ENCODE data around the gene PRF1. TPM values are rescaled to one million over a fixed set of nuclear protein-coding genes. Genes with fewer than 3 reads are reported as not detected.

Gene PRF1
- total and polyA plus RNA-seq, 2 donors (not counting 1 experiment from before 2014, with no cell fraction given) = 1.0 to 1.9 TPM

DNA sequence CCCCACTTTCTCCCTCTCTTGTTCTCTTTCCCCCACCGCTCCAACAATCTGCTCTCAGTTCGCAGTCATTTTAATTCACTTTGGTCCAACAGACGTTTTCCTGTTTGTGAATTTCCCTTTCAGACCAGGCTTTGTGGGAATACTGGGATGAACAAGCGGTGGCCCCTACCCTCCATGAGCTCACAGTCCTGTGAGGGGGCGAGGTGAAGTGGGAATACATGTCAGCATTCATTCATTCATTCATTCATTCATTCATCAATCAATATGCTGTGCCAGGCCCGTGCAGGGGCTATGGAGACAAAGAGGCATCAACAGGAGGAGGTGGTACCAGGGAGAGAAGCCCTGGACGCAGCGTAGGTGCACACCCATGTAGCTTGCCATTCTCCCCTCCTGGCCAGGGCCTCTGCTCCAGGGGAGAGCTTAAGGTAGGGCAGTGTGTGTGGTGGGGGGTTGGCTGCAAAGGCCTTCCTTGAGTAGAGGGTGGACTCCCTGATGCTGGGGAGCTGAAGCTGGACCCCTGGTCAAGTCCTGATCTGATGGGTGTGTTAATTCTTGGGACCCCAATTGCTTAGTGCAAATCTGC is 16.1 kb downstream of the PRF1 start:
- H3K4me1 Mint-ChIP-seq = no peaks in the 10 kb centered on the region
- intact Hi-C loops (cut with micrococcal nuclease) = no loop called here
- H3K4me3 Mint-ChIP-seq = no peak overlapping the region
- no peak for DNase-seq
- Histone ChIP-seq H4K20me1 (ENCODE audit: control insufficient read depth, insufficient read depth, low read length, poor library complexity, severe bottlenecking) (no peaks in the 10 kb centered on the region), H3K4me3 (ENCODE audit: control extremely low read depth in 1 of 5, extremely low read depth in 1 of 5, insufficient read depth in 1 of 5, low read depth in 2 of 5, low read length in 4 of 5) (no peak overlapping the region), H3K4me2 (replicated peaks; ENCODE audit: low read depth, low read length, poor library complexity, severe bottlenecking) (no peak overlapping the region), H3K9ac (ENCODE audit: low read length) (no peak overlapping the region), H3K27me3 (replicated peaks in 1 of 4; ENCODE audit: control extremely low read depth in 1 of 4, control insufficient read depth in 3 of 4, insufficient read depth in 4 of 4, low read length in 3 of 4) (no peaks in the 10 kb centered on the region), H3K79me2 (ENCODE audit: control insufficient read depth, insufficient read depth, low read length) (no peaks in the 10 kb centered on the region), H3K27ac (ENCODE audit: low read length in 2 of 2) (no peak overlapping the region), H3K4me1 (ENCODE audit: control insufficient read depth in 2 of 2, insufficient read depth in 2 of 2, low read length in 2 of 2) (no peaks in the 10 kb centered on the region), H2AFZ (ENCODE audit: insufficient read depth, low read depth, low read length, poor library complexity, severe bottlenecking) (no peak overlapping the region), H3K36me3 (replicated peaks in 1 of 2; ENCODE audit: control extremely low read depth in 1 of 2, control insufficient read depth in 1 of 2, extremely low read depth in 1 of 2, insufficient read depth in 2 of 2, low read length in 1 of 2) (no peaks in the 10 kb centered on the region), H3K9me3 (ENCODE audit: control extremely low read depth in 1 of 3, control insufficient read depth in 2 of 3, insufficient read depth in 1 of 3, low read length in 2 of 3) (no peaks in the 10 kb centered on the region)
- H3K27me3 Mint-ChIP-seq = peaks cover 31% of the 10 kb centered on the region
- no peak overlapping the region for H3K27ac Mint-ChIP-seq
- no peaks in the 10 kb centered on the region for H3K9me3 Mint-ChIP-seq (ENCODE audit: insufficient read depth)
- ChIA-PET CTCF (no interaction called here), POLR2A (no interaction called here)
- WGBS (ENCODE audit: insufficient coverage) = no CpG with 5 or more reads among the region's 8 CpGs
- ATAC-seq (ENCODE audit: low read depth) = no peak
- TF ChIP-seq EZH2 (IDR thresholded peaks at IDR 0.05; ENCODE audit: borderline replicate concordance, insufficient read depth, low read depth, low read length, poor library complexity, severe bottlenecking) = no peak
- TF ChIP-seq, protein P1, sequence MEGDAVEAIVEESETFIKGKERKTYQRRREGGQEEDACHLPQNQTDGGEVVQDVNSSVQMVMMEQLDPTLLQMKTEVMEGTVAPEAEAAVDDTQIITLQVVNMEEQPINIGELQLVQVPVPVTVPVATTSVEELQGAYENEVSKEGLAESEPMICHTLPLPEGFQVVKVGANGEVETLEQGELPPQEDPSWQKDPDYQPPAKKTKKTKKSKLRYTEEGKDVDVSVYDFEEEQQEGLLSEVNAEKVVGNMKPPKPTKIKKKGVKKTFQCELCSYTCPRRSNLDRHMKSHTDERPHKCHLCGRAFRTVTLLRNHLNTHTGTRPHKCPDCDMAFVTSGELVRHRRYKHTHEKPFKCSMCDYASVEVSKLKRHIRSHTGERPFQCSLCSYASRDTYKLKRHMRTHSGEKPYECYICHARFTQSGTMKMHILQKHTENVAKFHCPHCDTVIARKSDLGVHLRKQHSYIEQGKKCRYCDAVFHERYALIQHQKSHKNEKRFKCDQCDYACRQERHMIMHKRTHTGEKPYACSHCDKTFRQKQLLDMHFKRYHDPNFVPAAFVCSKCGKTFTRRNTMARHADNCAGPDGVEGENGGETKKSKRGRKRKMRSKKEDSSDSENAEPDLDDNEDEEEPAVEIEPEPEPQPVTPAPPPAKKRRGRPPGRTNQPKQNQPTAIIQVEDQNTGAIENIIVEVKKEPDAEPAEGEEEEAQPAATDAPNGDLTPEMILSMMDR (IDR thresholded peaks at IDR 0.05) = no peak

DNA sequence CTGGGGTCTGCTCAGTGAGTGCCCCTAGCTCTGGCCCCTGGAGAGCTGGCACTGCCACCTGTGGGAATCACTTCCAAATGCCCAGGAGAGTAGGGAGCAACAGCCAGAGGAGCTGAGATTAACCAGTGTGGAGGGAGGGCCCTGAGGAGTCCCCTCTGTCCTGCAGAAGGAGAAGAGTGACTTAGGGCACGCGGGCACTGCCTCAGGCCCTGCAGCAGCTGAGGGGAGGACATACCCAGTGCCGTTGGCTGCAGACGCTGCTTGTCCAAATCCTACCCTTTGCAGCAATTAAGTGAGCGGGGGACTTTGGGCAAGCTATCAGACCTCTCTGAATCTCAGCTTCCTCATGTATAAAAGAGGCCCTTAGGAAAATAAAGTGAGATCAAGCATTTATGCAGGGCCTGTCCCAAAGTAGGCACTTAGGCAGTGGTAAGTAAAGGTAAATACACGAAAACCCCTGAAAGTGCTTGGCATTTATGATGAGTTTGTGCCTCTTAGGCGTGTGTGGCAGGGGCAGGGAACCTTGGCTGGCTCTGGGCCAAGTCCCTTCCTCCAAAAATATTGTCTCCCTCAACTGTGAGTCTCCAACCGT is 16.9 kb downstream of the PRF1 start:
- H3K4me2 ChIP-seq (replicated peaks; ENCODE audit: low read depth, low read length, poor library complexity, severe bottlenecking) = no peak overlapping the region
- CTCF ChIA-PET = no interaction called here
- POLR2A ChIA-PET = no interaction called here

More for the DNA sequence above, 16.9 kb downstream of the PRF1 start:
- H3K27ac ChIP-seq (ENCODE audit: low read length in 2 of 2) = no peak overlapping the region
- H3K36me3 ChIP-seq (replicated peaks in 1 of 2; ENCODE audit: control extremely low read depth in 1 of 2, control insufficient read depth in 1 of 2, extremely low read depth in 1 of 2, insufficient read depth in 2 of 2, low read length in 1 of 2) = no peaks in the 10 kb centered on the region
- no peak overlapping the region for H3K4me3 ChIP-seq (ENCODE audit: control extremely low read depth in 1 of 5, extremely low read depth in 1 of 5, insufficient read depth in 1 of 5, low read depth in 2 of 5, low read length in 4 of 5)
- intact Hi-C loops (cut with micrococcal nuclease) = no loop called here
- H3K79me2 ChIP-seq (ENCODE audit: control insufficient read depth, insufficient read depth, low read length) = no peaks in the 10 kb centered on the region
- H3K27me3 ChIP-seq (replicated peaks in 1 of 4; ENCODE audit: control extremely low read depth in 1 of 4, control insufficient read depth in 3 of 4, insufficient read depth in 4 of 4, low read length in 3 of 4) = no peaks in the 10 kb centered on the region
- no peaks in the 10 kb centered on the region for H3K9me3 Mint-ChIP-seq (ENCODE audit: insufficient read depth)
- no peak overlapping the region for H3K4me3 Mint-ChIP-seq
- H3K27me3 Mint-ChIP-seq = peaks cover 25% of the 10 kb centered on the region
- ATAC-seq (ENCODE audit: low read depth) (no peak), DNase-seq (no peak)
- 90% methylated on average over 3 of the region's 8 CpGs for WGBS (ENCODE audit: insufficient coverage)
- no peaks in the 10 kb centered on the region for H3K4me1 Mint-ChIP-seq
- H3K9me3 ChIP-seq (ENCODE audit: control extremely low read depth in 1 of 3, control insufficient read depth in 2 of 3, insufficient read depth in 1 of 3, low read length in 2 of 3) = no peaks in the 10 kb centered on the region
- H3K9ac ChIP-seq (ENCODE audit: low read length) = no peak overlapping the region
- H2AFZ ChIP-seq (ENCODE audit: insufficient read depth, low read depth, low read length, poor library complexity, severe bottlenecking) = no peak overlapping the region
- H3K4me1 ChIP-seq (ENCODE audit: control insufficient read depth in 2 of 2, insufficient read depth in 2 of 2, low read length in 2 of 2) = no peaks in the 10 kb centered on the region
- no peak overlapping the region for H3K27ac Mint-ChIP-seq
- TF ChIP-seq, protein P1 (IDR thresholded peaks at IDR 0.05) = no peak
- no peak for TF ChIP-seq EZH2 (IDR thresholded peaks at IDR 0.05; ENCODE audit: borderline replicate concordance, insufficient read depth, low read depth, low read length, poor library complexity, severe bottlenecking)
- no peaks in the 10 kb centered on the region for H4K20me1 ChIP-seq (ENCODE audit: control insufficient read depth, insufficient read depth, low read length, poor library complexity, severe bottlenecking)
